IMR-90 (cell line): Measurements from ENCODE around the gene SHLD1. TPM values are rescaled to one million over a fixed set of nuclear protein-coding genes. Genes with fewer than 3 reads are reported as not detected.

Experiments used
- ATAC-seq: fragments of 200-7000 bp; cut with Tn5 transposase; 2 replicates; pipeline ENCODE4 v1.9.1; 2020; ENCODE audit warnings: low read depth, mild to moderate bottlenecking, moderate library complexity
- BruUV-seq: library from RNA; stranded (reverse); fragments of 400-500 nt; replicated peaks from 2 replicates; lab custom pipeline; 2021; lab: Mats Ljungman, UMichigan
- CTCF ChIA-PET: fragments of 300-600 bp; formaldehyde crosslinking; extraction: SDS; loops from one replicate; lab custom pipeline; 2021; ENCODE audit warnings: antibody characterized with exemption; lab: Yijun Ruan, JAX
- POLR2A ChIA-PET: fragments of 300-600 bp; sonication (Branson Sonifier 250); formaldehyde crosslinking; loops from one replicate; lab custom pipeline; 2022; ENCODE audit warnings: antibody characterized with exemption; ENCODE audit not compliant: unreplicated experiment; lab: Charles Lee
- DNase-seq: peaks from one replicate; pipeline ENCODE4 v3.0.0; 2013
- H2AFZ ChIP-seq: replicated peaks from 2 replicates; pipeline ENCODE3; 2013; ENCODE audit warnings: low read length, mild to moderate bottlenecking; ENCODE audit not compliant: poor library complexity
- H2AK5ac ChIP-seq: 2 replicates; pipeline ENCODE4 v1.6.1; 2013; ENCODE audit warnings: low read depth, low read length, inconsistent platforms
- H2AK9ac ChIP-seq: replicated peaks from 2 replicates; pipeline ENCODE3; 2013; ENCODE audit warnings: mild to moderate bottlenecking, low read depth, low read length, moderate library complexity; ENCODE audit not compliant: poor library complexity
- H2BK120ac ChIP-seq: 2 replicates; pipeline ENCODE4 v1.6.1; 2013; ENCODE audit warnings: low read depth, low read length, inconsistent platforms
- H2BK15ac ChIP-seq: 3 replicates; pipeline ENCODE4 v1.6.1; 2013; ENCODE audit warnings: low read depth, low read length, inconsistent platforms
- H2BK20ac ChIP-seq: 2 replicates; pipeline ENCODE4 v1.6.1; 2013; ENCODE audit warnings: low read depth, mild to moderate bottlenecking, inconsistent platforms, low read length, moderate library complexity
- H2BK5ac ChIP-seq: 2 replicates; pipeline ENCODE4 v1.6.1; 2013; ENCODE audit warnings: mild to moderate bottlenecking, low read depth, low read length, inconsistent platforms; ENCODE audit not compliant: poor library complexity, severe bottlenecking
- H3K14ac ChIP-seq: replicated peaks from 2 replicates; pipeline ENCODE4 v1.6.1; 2013; ENCODE audit warnings: low read depth, low read length, inconsistent platforms
- H3K18ac ChIP-seq: 2 replicates; pipeline ENCODE4 v1.6.1; 2013; ENCODE audit warnings: low read depth, low read length, control low read depth
- H3K23ac ChIP-seq: 2 replicates; pipeline ENCODE4 v1.6.1; 2013; ENCODE audit warnings: low read depth, low read length, inconsistent platforms
- H3K27ac ChIP-seq: 2 replicates; pipeline ENCODE4 v1.5.1; 2013; ENCODE audit warnings: mild to moderate bottlenecking, control low read depth, low read length; ENCODE audit not compliant: insufficient read depth
- H3K27me3 ChIP-seq: 2 replicates; pipeline ENCODE4 v1.6.1; 2013; ENCODE audit warnings: low read length; ENCODE audit not compliant: control insufficient read depth, insufficient read depth
- H3K36me3 ChIP-seq: 2 replicates; pipeline ENCODE4 v1.6.1; 2013; ENCODE audit warnings: low read length, mixed read lengths; ENCODE audit not compliant: control insufficient read depth, insufficient read depth
- H3K4ac ChIP-seq: 2 replicates; pipeline ENCODE4 v1.6.1; 2013; ENCODE audit warnings: low read depth, low read length, inconsistent platforms
- H3K4me1 ChIP-seq: 2 replicates; pipeline ENCODE4 v1.6.1; 2013; ENCODE audit warnings: low read length, mixed read lengths; ENCODE audit not compliant: control insufficient read depth, insufficient read depth
- H3K4me2 ChIP-seq: 2 replicates; pipeline ENCODE4 v1.6.1; 2013; ENCODE audit warnings: low read depth, mild to moderate bottlenecking, control low read depth, low read length, moderate library complexity
- H3K4me3 ChIP-seq: 2 replicates; pipeline ENCODE4 v1.5.1; 2013; ENCODE audit warnings: low read depth, mild to moderate bottlenecking, control low read depth, low read length, moderate library complexity; ENCODE audit not compliant: insufficient read depth
- H3K56ac ChIP-seq: 2 replicates; pipeline ENCODE4 v1.6.1; 2013; ENCODE audit warnings: low read length, inconsistent platforms; ENCODE audit not compliant: insufficient read depth; ENCODE audit errors: extremely low read depth
- H3K79me1 ChIP-seq, 2 experiments: 2 replicates each; pipeline ENCODE4 v1.6.1; 2013; ENCODE audit warnings: low read length in 2 of 2, inconsistent platforms in 1 of 2, low read depth in 1 of 2
- H3K9ac ChIP-seq: 2 replicates; pipeline ENCODE4 v1.6.1; 2013; ENCODE audit warnings: low read depth, low read length, control low read depth
- H3K9me1 ChIP-seq: 2 replicates; pipeline ENCODE4 v1.6.1; 2013; ENCODE audit warnings: low read length, inconsistent platforms; ENCODE audit not compliant: insufficient read depth
- H3K9me3 ChIP-seq: 2 replicates; pipeline ENCODE4 v1.6.1; 2013; ENCODE audit warnings: low read length; ENCODE audit not compliant: control insufficient read depth, insufficient read depth
- H4K20me1 ChIP-seq: 2 replicates; pipeline ENCODE4 v1.6.1; 2013; ENCODE audit warnings: low read length, inconsistent platforms; ENCODE audit not compliant: insufficient read depth
- H4K5ac ChIP-seq: 2 replicates; pipeline ENCODE4 v1.6.1; 2013; ENCODE audit warnings: mild to moderate bottlenecking, low read depth, low read length, control low read depth
- H4K8ac ChIP-seq, 2 experiments: 2 replicates each; pipeline ENCODE4 v1.6.1; 2013; ENCODE audit warnings: low read depth in 2 of 2, low read length in 2 of 2, control low read depth in 1 of 2, inconsistent platforms in 1 of 2
- H4K91ac ChIP-seq: 2 replicates; pipeline ENCODE4 v1.6.1; 2013; ENCODE audit warnings: low read depth, low read length, inconsistent platforms; ENCODE audit not compliant: insufficient read depth
- BHLHE40 ChIP-seq: fragments of 150-350 bp; IDR thresholded peaks from 2 replicates; pipeline ENCODE4 v1.6.1; 2016; ENCODE audit warnings: mild to moderate bottlenecking, low read depth, low read length
- CEBPB ChIP-seq: IDR thresholded peaks from 2 replicates; pipeline ENCODE4 v1.6.1; 2012; ENCODE audit warnings: low read depth, low read length, improper control_type of control experiment
- CHD1 ChIP-seq: IDR thresholded peaks from 2 replicates; pipeline ENCODE4 v1.6.1; 2012; ENCODE audit warnings: low read depth, low read length, improper control_type of control experiment
- FOS ChIP-seq: fragments of 150-350 bp; IDR thresholded peaks from 2 replicates; pipeline ENCODE4 v1.6.1; 2016; ENCODE audit warnings: low read depth, low read length
- MAFK ChIP-seq: IDR thresholded peaks from 2 replicates; pipeline ENCODE4 v1.6.1; 2012; ENCODE audit warnings: low read depth, low read length, improper control_type of control experiment
- MAZ ChIP-seq: IDR thresholded peaks from 2 replicates; pipeline ENCODE4 v1.6.1; 2012; ENCODE audit warnings: low read depth, mild to moderate bottlenecking, low read length, improper control_type of control experiment, moderate library complexity, borderline replicate concordance
- MXI1 ChIP-seq: IDR thresholded peaks from 2 replicates; pipeline ENCODE4 v1.6.1; 2012; ENCODE audit warnings: low read depth, mild to moderate bottlenecking, low read length, moderate library complexity, borderline replicate concordance
- NFE2L2 ChIP-seq: fragments of 150-350 bp; IDR thresholded peaks from 2 replicates; pipeline ENCODE4 v1.6.1; 2016; ENCODE audit warnings: low read depth, mild to moderate bottlenecking, low read length
- POLR2A ChIP-seq: IDR thresholded peaks from 2 replicates; pipeline ENCODE4 v1.6.1; 2012; ENCODE audit warnings: mild to moderate bottlenecking, low read depth, low read length
- RAD21 ChIP-seq: IDR thresholded peaks from 2 replicates; pipeline ENCODE4 v1.6.1; 2012; ENCODE audit warnings: low read length, improper control_type of control experiment
- RCOR1 ChIP-seq: IDR thresholded peaks from 2 replicates; pipeline ENCODE4 v1.6.1; 2012; ENCODE audit warnings: mild to moderate bottlenecking, low read length, improper control_type of control experiment; ENCODE audit not compliant: insufficient replicate concordance
- RFX5 ChIP-seq: IDR thresholded peaks from 2 replicates; pipeline ENCODE4 v1.8.0; 2012; ENCODE audit warnings: low read depth, mild to moderate bottlenecking, low read length, moderate library complexity
- SMC3 ChIP-seq: fragments of 150-350 bp; IDR thresholded peaks from 2 replicates; pipeline ENCODE4 v1.6.1; 2016; ENCODE audit warnings: low read depth, mild to moderate bottlenecking, antibody characterized with exemption, low read length, moderate library complexity
- USF2 ChIP-seq: fragments of 150-350 bp; IDR thresholded peaks from 2 replicates; pipeline ENCODE4 v1.6.1; 2017; ENCODE audit warnings: mild to moderate bottlenecking, antibody characterized with exemption, low read length, low read depth
- WGBS, 2 experiments: methylation state at CpG; one replicate each; pipeline versions ENCODE4 v1.1.5 to v1.1.7; 2013; ENCODE audit warnings: missing lambda C conversion rate in 2 of 2; ENCODE audit not compliant: insufficient read length in 1 of 2; ENCODE audit errors: extremely low coverage in 2 of 2; 5-methylcytosine and 5-hydroxymethylcytosine counted together
- dilution Hi-C: fragments of 300-500 bp; cut with HindIII; formaldehyde crosslinking; loops from one replicate; pipeline ENCODE4 v1.14.3; 2018; ENCODE audit warnings: low sequenced_read_pairs; ENCODE audit not compliant: unreplicated experiment
- in situ Hi-C: fragments of 300-500 bp; cut with MboI; formaldehyde crosslinking; loops from 3 replicates; pipeline ENCODE4 v1.14.3; 2019; ENCODE audit warnings: low sequenced_read_pairs, inconsistent platforms, mixed read lengths
- intact Hi-C: fragments of 100-400 bp; cut with micrococcal nuclease; formaldehyde crosslinking; loops from 2 replicates; pipeline ENCODE4 v1.10.0; 2022
- polyA plus RNA-seq, 3 experiments: library from polyadenylated mRNA; depleted of rRNA; stranded (reverse); fragments of >200 nt; gene quantifications; 2 replicates each; pipeline ENCODE4 v1.2.3, GENCODE V29; 2012; ENCODE audit warnings: low replicate concordance in 1 of 3
- total RNA-seq: library from RNA; depleted of rRNA; stranded (reverse); fragments of >200 nt; gene quantifications from 2 replicates; pipeline ENCODE4 v1.2.3, GENCODE V29; 2012
- TF ChIP-seq, protein P1 (sequence below): fragments of 150-350 bp; IDR thresholded peaks from 2 replicates; pipeline ENCODE4 v1.6.1; 2016; ENCODE audit warnings: low read depth, mild to moderate bottlenecking, low read length, moderate library complexity, borderline replicate concordance
- TF ChIP-seq, protein P2 (sequence below): conservative IDR thresholded peaks from 2 replicates; pipeline ENCODE4 v1.5.1; 2012; ENCODE audit warnings: mild to moderate bottlenecking, low read depth, low read length, improper control_type of control experiment

The SHLD1 gene
- total and polyA plus RNA-seq, 2 of the 4 experiments (the other 2 are of a cell fraction), result 2.6 to 3.0 TPM

DNA sequence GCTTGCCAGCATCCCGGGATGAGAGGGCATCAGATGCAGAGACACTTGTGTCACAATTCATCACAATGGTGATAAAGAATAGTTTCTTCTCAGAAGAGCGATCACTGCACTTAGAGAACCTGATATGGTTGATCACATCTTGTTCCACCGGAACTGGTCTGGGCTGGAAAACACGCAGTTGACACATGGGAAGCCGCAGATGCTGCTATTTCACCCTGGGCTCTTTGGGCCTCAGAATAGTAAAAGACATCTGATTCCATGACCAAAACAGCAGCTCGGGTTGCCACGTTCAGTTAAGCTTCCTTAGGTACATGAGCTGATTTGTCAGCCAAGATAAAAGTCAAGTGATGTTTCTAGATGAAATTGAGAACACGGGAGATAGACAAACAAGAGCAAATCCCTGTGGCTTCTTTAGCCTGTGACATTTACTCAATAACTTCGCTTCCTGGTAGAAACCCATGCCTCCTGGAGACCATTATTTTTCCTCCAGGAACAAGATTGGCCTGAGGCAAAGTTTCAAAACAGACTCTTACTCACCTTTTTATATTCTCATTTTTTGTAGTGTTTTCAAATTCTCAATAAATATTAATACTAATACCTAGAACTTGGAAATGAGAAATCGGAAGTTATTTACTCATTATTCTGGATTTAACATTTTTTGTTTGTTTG, 140.7 kb downstream of the SHLD1 start:
- no peak overlapping the region for H3K56ac ChIP-seq
- ChIA-PET CTCF (no interaction called here), POLR2A (no interaction called here)
- no peak overlapping the region for H3K18ac ChIP-seq
- no peak for ATAC-seq
- H3K79me1 ChIP-seq, result no peaks in the 10 kb centered on the region
- no peak for TF ChIP-seq RAD21
- TF ChIP-seq RFX5, result no peak
- TF ChIP-seq USF2, result no peak
- TF ChIP-seq, protein P1, sequence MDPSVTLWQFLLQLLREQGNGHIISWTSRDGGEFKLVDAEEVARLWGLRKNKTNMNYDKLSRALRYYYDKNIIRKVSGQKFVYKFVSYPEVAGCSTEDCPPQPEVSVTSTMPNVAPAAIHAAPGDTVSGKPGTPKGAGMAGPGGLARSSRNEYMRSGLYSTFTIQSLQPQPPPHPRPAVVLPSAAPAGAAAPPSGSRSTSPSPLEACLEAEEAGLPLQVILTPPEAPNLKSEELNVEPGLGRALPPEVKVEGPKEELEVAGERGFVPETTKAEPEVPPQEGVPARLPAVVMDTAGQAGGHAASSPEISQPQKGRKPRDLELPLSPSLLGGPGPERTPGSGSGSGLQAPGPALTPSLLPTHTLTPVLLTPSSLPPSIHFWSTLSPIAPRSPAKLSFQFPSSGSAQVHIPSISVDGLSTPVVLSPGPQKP, result no peak
- no peak for TF ChIP-seq MAZ
- TF ChIP-seq SMC3, result no peak
- TF ChIP-seq BHLHE40, result no peak
- TF ChIP-seq MXI1, result no peak
- TF ChIP-seq FOS, result no peak
- TF ChIP-seq POLR2A, result no peak
- TF ChIP-seq MAFK, result no peak
- TF ChIP-seq CHD1, result no peak
- TF ChIP-seq NFE2L2, result no peak
- TF ChIP-seq CEBPB, result no peak
- TF ChIP-seq RCOR1, result no peak
- TF ChIP-seq, protein P2, sequence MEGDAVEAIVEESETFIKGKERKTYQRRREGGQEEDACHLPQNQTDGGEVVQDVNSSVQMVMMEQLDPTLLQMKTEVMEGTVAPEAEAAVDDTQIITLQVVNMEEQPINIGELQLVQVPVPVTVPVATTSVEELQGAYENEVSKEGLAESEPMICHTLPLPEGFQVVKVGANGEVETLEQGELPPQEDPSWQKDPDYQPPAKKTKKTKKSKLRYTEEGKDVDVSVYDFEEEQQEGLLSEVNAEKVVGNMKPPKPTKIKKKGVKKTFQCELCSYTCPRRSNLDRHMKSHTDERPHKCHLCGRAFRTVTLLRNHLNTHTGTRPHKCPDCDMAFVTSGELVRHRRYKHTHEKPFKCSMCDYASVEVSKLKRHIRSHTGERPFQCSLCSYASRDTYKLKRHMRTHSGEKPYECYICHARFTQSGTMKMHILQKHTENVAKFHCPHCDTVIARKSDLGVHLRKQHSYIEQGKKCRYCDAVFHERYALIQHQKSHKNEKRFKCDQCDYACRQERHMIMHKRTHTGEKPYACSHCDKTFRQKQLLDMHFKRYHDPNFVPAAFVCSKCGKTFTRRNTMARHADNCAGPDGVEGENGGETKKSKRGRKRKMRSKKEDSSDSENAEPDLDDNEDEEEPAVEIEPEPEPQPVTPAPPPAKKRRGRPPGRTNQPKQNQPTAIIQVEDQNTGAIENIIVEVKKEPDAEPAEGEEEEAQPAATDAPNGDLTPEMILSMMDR, result no peak
- no peak overlapping the region for H2AK9ac ChIP-seq
- H3K4me1 ChIP-seq, result no peaks in the 10 kb centered on the region
- no peaks in the 10 kb centered on the region for H3K36me3 ChIP-seq
- no peak overlapping the region for H2BK20ac ChIP-seq
- no peak overlapping the region for H3K4me2 ChIP-seq
- peaks cover 15% of the 10 kb centered on the region for H3K27me3 ChIP-seq
- H4K91ac ChIP-seq, result no peak overlapping the region
- no peak overlapping the region for H3K9ac ChIP-seq
- no peak overlapping the region for H2BK5ac ChIP-seq
- no peak overlapping the region for H2BK15ac ChIP-seq
- no TSS peak for BruUV-seq
- dilution Hi-C loops (no loop called here), in situ Hi-C loops (no loop called here), intact Hi-C loops (no loop called here)
- no peaks in the 10 kb centered on the region for H3K9me3 ChIP-seq
- H2AK5ac ChIP-seq, result no peak overlapping the region
- no peaks in the 10 kb centered on the region for H4K20me1 ChIP-seq
- H3K4ac ChIP-seq, result no peak overlapping the region
- H3K14ac ChIP-seq, result no peak overlapping the region
- H3K4me3 ChIP-seq, result no peak overlapping the region
- no peak overlapping the region for H4K8ac ChIP-seq
- no peak overlapping the region for H2AFZ ChIP-seq
- DNase-seq, result no peak
- no peak overlapping the region for H4K5ac ChIP-seq
- H2BK120ac ChIP-seq, result no peak overlapping the region
- 90% methylated on average over 4 of the region's 10 CpGs; no CpG with 5 or more reads in 1 of the 2 experiments for WGBS, 2 experiments
- no peaks in the 10 kb centered on the region for H3K9me1 ChIP-seq
- H3K23ac ChIP-seq, result no peak overlapping the region
- no peak overlapping the region for H3K27ac ChIP-seq
